DMS 273 treated with DMSO at 0.1 percent for 48 hours (cell line): Measurements from ENCODE around the gene GATA2.

Experiments
- DNase-seq: peaks from one replicate; lab custom pipeline; 2025; lab: John Stamatoyannopoulos, UW

GATA2 gene

GRCh38 chr3:128432971-128433836, 59.8 kb downstream of the GATA2 start:
- DNase-seq = no peak

GRCh38 chr3:128432301-128432970, 60.6 kb downstream of the GATA2 start:
- no peak for DNase-seq

- DNase-seq = no peak
Observed at GRCh38 chr3:128431803-128432300, 61.1 kb downstream of the GATA2 start.

- no peak for DNase-seq
Observed at GRCh38 chr3:128430731-128431130, 62.3 kb downstream of the GATA2 start.

- no peak for DNase-seq
Observed at GRCh38 chr3:128430301-128430700, 62.7 kb downstream of the GATA2 start.

- no peak for DNase-seq
Observed at GRCh38 chr3:128429751-128430150, 63.2 kb downstream of the GATA2 start.
